A549 treated with AZD9567 at 1 μM for 4 hours (cell line): ENCODE measurements around the gene USP9Y. TPM values are rescaled to one million over a fixed set of nuclear protein-coding genes. Genes with fewer than 3 reads are reported as not detected.

Experiments used
- total RNA-seq: library from RNA; stranded (reverse); fragments of 200-300 nt; extraction: Qiagen RNA extraction; gene quantifications from 5 replicates; pipeline ENCODE4 v1.2.3, GENCODE V29; 2022; ENCODE audit not compliant: insufficient read depth

Gene USP9Y, protein sequence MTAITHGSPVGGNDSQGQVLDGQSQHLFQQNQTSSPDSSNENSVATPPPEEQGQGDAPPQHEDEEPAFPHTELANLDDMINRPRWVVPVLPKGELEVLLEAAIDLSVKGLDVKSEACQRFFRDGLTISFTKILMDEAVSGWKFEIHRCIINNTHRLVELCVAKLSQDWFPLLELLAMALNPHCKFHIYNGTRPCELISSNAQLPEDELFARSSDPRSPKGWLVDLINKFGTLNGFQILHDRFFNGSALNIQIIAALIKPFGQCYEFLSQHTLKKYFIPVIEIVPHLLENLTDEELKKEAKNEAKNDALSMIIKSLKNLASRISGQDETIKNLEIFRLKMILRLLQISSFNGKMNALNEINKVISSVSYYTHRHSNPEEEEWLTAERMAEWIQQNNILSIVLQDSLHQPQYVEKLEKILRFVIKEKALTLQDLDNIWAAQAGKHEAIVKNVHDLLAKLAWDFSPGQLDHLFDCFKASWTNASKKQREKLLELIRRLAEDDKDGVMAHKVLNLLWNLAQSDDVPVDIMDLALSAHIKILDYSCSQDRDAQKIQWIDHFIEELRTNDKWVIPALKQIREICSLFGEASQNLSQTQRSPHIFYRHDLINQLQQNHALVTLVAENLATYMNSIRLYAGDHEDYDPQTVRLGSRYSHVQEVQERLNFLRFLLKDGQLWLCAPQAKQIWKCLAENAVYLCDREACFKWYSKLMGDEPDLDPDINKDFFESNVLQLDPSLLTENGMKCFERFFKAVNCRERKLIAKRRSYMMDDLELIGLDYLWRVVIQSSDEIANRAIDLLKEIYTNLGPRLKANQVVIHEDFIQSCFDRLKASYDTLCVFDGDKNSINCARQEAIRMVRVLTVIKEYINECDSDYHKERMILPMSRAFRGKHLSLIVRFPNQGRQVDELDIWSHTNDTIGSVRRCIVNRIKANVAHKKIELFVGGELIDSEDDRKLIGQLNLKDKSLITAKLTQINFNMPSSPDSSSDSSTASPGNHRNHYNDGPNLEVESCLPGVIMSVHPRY (N-terminal part only)
- total RNA-seq, result 3.5 to 6.5 TPM (median 4.4 TPM) in 5 replicates

DNA sequence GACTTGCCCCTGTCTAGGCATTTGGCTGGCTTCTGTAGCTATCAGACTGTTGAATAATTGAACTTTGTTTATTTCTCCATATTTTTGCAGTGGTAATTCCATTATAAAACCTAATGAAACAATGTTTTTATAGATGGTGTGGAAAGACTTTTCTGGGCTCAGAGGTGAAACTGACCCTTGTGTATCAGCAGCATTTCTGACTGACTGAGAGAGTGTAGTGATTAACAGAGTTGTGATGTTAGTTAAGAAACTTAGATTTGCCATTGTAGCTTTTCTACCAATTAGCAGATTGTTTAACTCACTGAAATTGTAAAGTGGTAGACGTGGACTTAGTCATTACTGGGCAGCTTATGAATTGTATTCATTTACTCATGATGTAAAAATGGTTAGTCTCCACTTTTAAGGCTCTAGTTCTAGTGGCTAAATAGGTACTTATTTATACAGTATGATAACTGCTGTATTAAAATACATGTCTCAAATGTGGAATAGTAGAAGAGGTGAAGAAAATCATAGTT lies at the start of gene USP9Y:
USP9Y (plus strand) TSS at position 51 of the 515 bp plus-strand sequence. CDS start 8,217 bp downstream, outside the sequence.

DNA sequence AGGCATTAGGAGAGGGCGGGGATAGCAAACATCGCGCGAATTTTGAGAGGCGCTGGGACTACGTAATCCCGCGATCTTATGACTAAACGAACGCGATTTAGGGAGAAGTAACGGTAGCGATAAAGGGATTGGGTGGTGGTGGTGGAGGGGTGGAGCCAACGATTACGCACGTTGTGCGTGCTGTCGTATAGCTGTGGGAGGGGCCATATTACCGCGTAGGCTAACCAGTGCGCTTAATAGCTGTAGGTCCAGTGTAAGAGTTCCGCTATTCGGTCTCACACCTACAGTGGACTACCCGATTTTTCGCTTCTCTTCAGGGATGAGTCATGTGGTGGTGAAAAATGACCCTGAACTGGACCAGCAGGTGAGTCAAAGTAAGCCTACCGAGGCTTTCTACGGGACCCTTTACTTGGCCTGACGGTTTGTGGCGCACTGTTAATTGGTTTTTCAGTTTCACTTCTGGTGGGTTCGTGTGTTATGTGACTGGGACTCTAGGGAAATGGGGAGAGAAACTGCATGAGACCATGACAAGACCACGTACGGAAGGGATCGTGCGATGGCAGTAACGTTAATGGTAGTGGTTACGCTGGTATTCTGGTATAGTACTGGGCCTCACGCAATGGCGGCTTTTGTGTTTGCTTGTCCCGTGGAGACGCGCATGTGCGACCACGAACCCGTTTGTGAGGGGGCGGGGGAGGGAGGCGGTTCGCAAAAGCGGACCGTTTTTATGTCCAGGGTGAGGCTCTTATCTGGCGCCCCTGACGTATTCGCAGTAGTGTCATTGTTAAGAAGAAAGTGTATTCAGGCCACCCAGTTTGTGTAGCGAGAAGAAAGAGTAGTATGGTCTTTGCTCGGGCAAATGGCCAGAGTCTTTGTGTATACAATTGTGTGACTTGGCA lies 203.8 kb downstream of the USP9Y start, which contains the start of gene DDX3Y:
DDX3Y (plus strand) TSS at position 251 of the 899 bp plus-strand sequence; CDS start at position 320, 69 bp downstream.

Other genes starting within 250 kb of the USP9Y start
- gene DDX3Y, start 203.6 kb downstream of the USP9Y start, total RNA-seq, result 18.6 to 27.6 TPM (median 23.8 TPM) in 5 replicates